OCI-LY7 (cell line): Measurements from ENCODE around the gene LAPTM5. TPM values are rescaled to one million over a fixed set of nuclear protein-coding genes. Genes with fewer than 3 reads are reported as not detected.
A peak's percentile ranks its signal among the peaks of the same experiment; 100 is the strongest.

ENCODE experiments used
- BruUV-seq: library from RNA; stranded (reverse); fragments of 400-500 nt; replicated peaks from 2 replicates; lab custom pipeline; 2021; lab: Mats Ljungman, UMichigan
- CTCF ChIA-PET: fragments of 300-600 bp; sonication (Branson Sonifier 250); formaldehyde crosslinking; loops from one replicate; lab custom pipeline; 2022; ENCODE audit warnings: antibody characterized with exemption; ENCODE audit not compliant: unreplicated experiment; lab: Charles Lee
- POLR2A ChIA-PET: fragments of 300-600 bp; sonication (Branson Sonifier 250); formaldehyde crosslinking; loops from one replicate; lab custom pipeline; 2022; ENCODE audit warnings: antibody characterized with exemption; lab: Charles Lee
- DNase-seq: peaks from one replicate; pipeline ENCODE4 v3.0.0-alpha.2; 2015; ENCODE audit warnings: low spot score
- H2AFZ ChIP-seq: fragments of 200-600 bp; sonication (generic), shearing (Covaris generic); 2 replicates; pipeline ENCODE4 v1.6.1; 2014; ENCODE audit warnings: mild to moderate bottlenecking, antibody characterized with exemption, low read length, moderate library complexity
- H3K27ac ChIP-seq: fragments of 200-600 bp; sonication (generic); 2 replicates; pipeline ENCODE4 v1.5.1; 2014; ENCODE audit warnings: mixed run types, low read depth, mild to moderate bottlenecking, moderate library complexity, low read length, inconsistent platforms; ENCODE audit not compliant: poor library complexity, severe bottlenecking
- H3K36me3 ChIP-seq: fragments of 200-600 bp; sonication (generic); 2 replicates; pipeline ENCODE4 v1.6.1; 2014; ENCODE audit warnings: mild to moderate bottlenecking, antibody characterized with exemption, low read length, moderate library complexity, mixed read lengths; ENCODE audit not compliant: insufficient read depth
- H3K4me1 ChIP-seq: fragments of 200-600 bp; sonication (generic); 2 replicates; pipeline ENCODE4 v1.5.1; 2014; ENCODE audit warnings: mild to moderate bottlenecking, low read length; ENCODE audit not compliant: insufficient read depth, poor library complexity, severe bottlenecking
- H3K4me2 ChIP-seq: fragments of 200-600 bp; sonication (generic); 2 replicates; pipeline ENCODE4 v1.6.1; 2014; ENCODE audit warnings: mild to moderate bottlenecking, low read length
- H3K4me3 ChIP-seq: fragments of 200-600 bp; sonication (generic); 2 replicates; pipeline ENCODE4 v1.5.1; 2014; ENCODE audit warnings: mild to moderate bottlenecking, low read depth, low read length; ENCODE audit not compliant: poor library complexity, severe bottlenecking
- H3K79me2 ChIP-seq: fragments of 200-600 bp; sonication (generic); 2 replicates; pipeline ENCODE4 v1.6.1; 2016; ENCODE audit warnings: low read depth, mild to moderate bottlenecking, low read length, moderate library complexity, mixed read lengths; ENCODE audit not compliant: insufficient read depth
- H3K9me2 ChIP-seq: fragments of 200-600 bp; sonication (generic); 2 replicates; pipeline ENCODE4 v1.6.1; 2016; ENCODE audit warnings: mild to moderate bottlenecking, low read length, mixed read lengths; ENCODE audit not compliant: insufficient read depth
- H3K9me3 ChIP-seq: fragments of 200-600 bp; sonication (generic); 2 replicates; pipeline ENCODE4 v1.6.1; 2014; ENCODE audit warnings: mild to moderate bottlenecking, mixed run types, low read length, mixed read lengths
- H4K20me1 ChIP-seq: fragments of 200-600 bp; sonication (generic); 2 replicates; pipeline ENCODE4 v1.6.1; 2014; ENCODE audit warnings: mild to moderate bottlenecking, antibody characterized with exemption, low read length, moderate library complexity, mixed read lengths; ENCODE audit not compliant: insufficient read depth
- CTCF ChIP-seq: fragments of 200-600 bp; sonication (generic); conservative IDR thresholded peaks from 2 replicates; pipeline ENCODE4 v1.5.1; 2014; ENCODE audit warnings: mild to moderate bottlenecking, antibody characterized with exemption, low read length, moderate library complexity, mixed read lengths
- EZH2phosphoT487 ChIP-seq: fragments of 200-600 bp; sonication (generic); IDR thresholded peaks from 2 replicates; pipeline ENCODE4 v1.6.1; 2018; ENCODE audit warnings: low read depth, borderline replicate concordance, mild to moderate bottlenecking, mixed run types, antibody characterized with exemption, low read length, moderate library complexity, mixed read lengths
- intact Hi-C: fragments of 100-400 bp; cut with micrococcal nuclease; formaldehyde crosslinking; loops from one replicate; pipeline ENCODE4 v1.10.0; 2022; ENCODE audit not compliant: unreplicated experiment
- total RNA-seq, 2 experiments: library from RNA; depleted of rRNA in 1 of 2; stranded (reverse); fragments of >200 nt in 1 of 2; shearing (Covaris generic) in 1 of 2; gene quantifications; 2 replicates each; pipeline ENCODE4 v1.2.3, GENCODE V29; 2014 to 2022

LAPTM5 gene
- total RNA-seq, 2 experiments from 2014 or later, result 113 to 137 TPM

GRCh38 chr1:30707412-30708360 is 49.9 kb downstream of the LAPTM5 start:
- H3K4me2 ChIP-seq, result no peak overlapping the region

GRCh38 chr1:30706528-30706927 is 51.0 kb downstream of the LAPTM5 start:
- no peaks in the 10 kb centered on the region for H3K9me3 ChIP-seq
- CTCF ChIA-PET, result no interaction called here
- no peaks in the 10 kb centered on the region for H3K4me1 ChIP-seq
- no peaks in the 10 kb centered on the region for H4K20me1 ChIP-seq
- intact Hi-C loops, result loop anchor here (5.0 to 10.0 kb wide), 4 partner anchors 299 to 1469 kb away; partner anchors contain the start of gene PTPRU
- H3K27ac ChIP-seq, result no peak overlapping the region
- no peaks in the 10 kb centered on the region for H3K36me3 ChIP-seq
- H3K79me2 ChIP-seq, result no peaks in the 10 kb centered on the region
- POLR2A ChIA-PET, result no interaction called here
- no peak overlapping the region for H3K4me2 ChIP-seq
- no peak for DNase-seq
- TF ChIP-seq EZH2phosphoT487 (no peak), CTCF (no peak)
- no peak overlapping the region for H3K4me3 ChIP-seq
- no TSS peak for BruUV-seq
- H2AFZ ChIP-seq, result no peak overlapping the region
- no peaks in the 10 kb centered on the region for H3K9me2 ChIP-seq

More at GRCh38 chr1:30707412-30708360, 49.9 kb downstream of the LAPTM5 start:
- Histone ChIP-seq H3K27ac (no peak overlapping the region), H3K9me3 (no peaks in the 10 kb centered on the region), H3K36me3 (no peaks in the 10 kb centered on the region), H3K4me3 (no peak overlapping the region), H3K79me2 (no peaks in the 10 kb centered on the region), H2AFZ (no peak overlapping the region), H3K4me1 (no peaks in the 10 kb centered on the region), H3K9me2 (no peaks in the 10 kb centered on the region), H4K20me1 (no peaks in the 10 kb centered on the region)
- intact Hi-C loops, result loop anchor here (5.0 to 10.0 kb wide), 4 partner anchors 300 to 1470 kb away; partner anchors contain the start of gene PTPRU
- ChIA-PET POLR2A (no interaction called here), CTCF (interaction anchor here (0.6 kb wide), 1 partner anchor 1462 kb away, joined by 3 read pairs; no protein-coding TSS in a partner anchor)
- DNase-seq, result peak; percentile 65
- TF ChIP-seq EZH2phosphoT487, result no peak
- peak; percentile 93 for TF ChIP-seq CTCF
- BruUV-seq, result no TSS peak
